ENCODE results near the gene DLG2. TPM values are rescaled to one million over a fixed set of nuclear protein-coding genes. Genes with fewer than 3 reads are reported as not detected.

Gene DLG2
- total RNA-seq, 2 experiments from 2014 or later = 2.0 to 2.1 TPM

GRCh38 chr11:84249344-84250135, 1377.6 kb downstream of the DLG2 start:
- H3K9me3 Mint-ChIP-seq = peaks cover 16% of the 10 kb centered on the region
- peaks cover 3 to 5% of the 10 kb centered on the region in 2 experiments for H3K9me3 ChIP-seq (ENCODE audit: control insufficient read depth in 1 of 2, insufficient read depth in 1 of 2, low read length in 2 of 2)
- H3K27ac ChIP-seq (ENCODE audit: low read depth in 1 of 2, low read length in 2 of 2) = no peak overlapping the region
- H3K27me3 Mint-ChIP-seq = no peaks in the 10 kb centered on the region
- TF ChIP-seq CTCF (IDR thresholded peaks at IDR 0.05) = no peak
- H3K27me3 ChIP-seq (ENCODE audit: control insufficient read depth in 1 of 2, insufficient read depth in 2 of 2, low read length in 2 of 2) = no peaks in the 10 kb centered on the region
- POLR2A ChIA-PET = no interaction called here
- no peak overlapping the region for H3K27ac Mint-ChIP-seq
- DNase-seq (no peak), ATAC-seq (ENCODE audit: poor library complexity) (no peak)
- intact Hi-C loops (cut with DNase I, micrococcal nuclease) = no loop called here
- H3K4me1 Mint-ChIP-seq (ENCODE audit: low read depth) = no peaks in the 10 kb centered on the region
- no peaks in the 10 kb centered on the region for H3K36me3 ChIP-seq (ENCODE audit: insufficient read depth, low read length)
- no peak overlapping the region for H3K4me3 ChIP-seq (ENCODE audit: low read length)
- no peak overlapping the region for H3K4me3 Mint-ChIP-seq
- H3K4me1 ChIP-seq (ENCODE audit: insufficient read depth, low read length) = no peaks in the 10 kb centered on the region
- H3K36me3 Mint-ChIP-seq (ENCODE audit: low read depth) = no peaks in the 10 kb centered on the region
- CTCF ChIA-PET = no interaction called here

DNA sequence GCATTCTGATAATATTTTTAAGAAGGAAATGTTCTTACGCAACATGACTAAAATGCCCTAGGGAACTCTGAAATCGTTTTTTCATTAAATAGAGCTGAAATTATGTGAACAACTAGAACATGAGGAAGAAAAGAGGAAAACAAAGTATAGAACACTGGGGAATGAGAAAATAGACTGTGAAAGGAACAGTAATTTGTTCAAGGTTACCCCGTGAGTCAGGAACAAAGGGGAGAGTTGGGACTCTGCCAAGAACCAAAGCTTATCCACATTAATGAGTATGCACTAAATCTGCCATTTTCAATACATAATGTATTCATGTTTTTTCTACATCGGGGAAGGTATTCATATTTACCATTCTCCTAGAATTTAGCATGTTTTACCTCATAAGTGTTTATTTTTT, 1379.2 kb downstream of the DLG2 start:
- no peak overlapping the region for H3K27ac ChIP-seq (ENCODE audit: low read depth in 1 of 2, low read length in 2 of 2)

DNA sequence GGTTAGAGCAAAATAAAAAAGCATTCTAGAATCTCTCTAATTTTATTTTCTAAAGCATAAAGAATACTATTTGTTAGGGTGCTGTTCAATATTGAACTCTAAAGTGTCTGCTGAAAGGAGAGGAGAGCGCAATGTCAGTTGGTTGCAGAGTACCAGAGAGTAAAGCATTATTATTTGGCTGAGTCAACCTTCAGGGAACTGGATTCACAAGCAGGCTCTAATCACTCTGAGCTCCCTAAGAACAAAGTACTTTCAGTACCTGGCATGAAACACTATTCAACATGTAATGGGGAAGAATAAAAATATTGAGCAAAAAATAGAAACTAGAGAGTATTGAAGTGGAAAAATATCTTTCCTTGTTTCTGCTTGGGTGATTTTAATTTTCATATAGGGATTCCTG, 1380.0 kb downstream of the DLG2 start:
- no peaks in the 10 kb centered on the region for H3K4me1 Mint-ChIP-seq (ENCODE audit: low read depth)
- H3K9me3 Mint-ChIP-seq = peaks cover 9% of the 10 kb centered on the region
- ChIA-PET CTCF (no interaction called here), POLR2A (no interaction called here)
- H3K36me3 Mint-ChIP-seq (ENCODE audit: low read depth) = no peaks in the 10 kb centered on the region
- no peak overlapping the region for H3K27ac Mint-ChIP-seq
- Histone ChIP-seq H3K27me3 (ENCODE audit: control insufficient read depth in 1 of 2, insufficient read depth in 2 of 2, low read length in 2 of 2) (no peaks in the 10 kb centered on the region), H3K9me3 (ENCODE audit: control insufficient read depth in 1 of 2, insufficient read depth in 1 of 2, low read length in 2 of 2) (peaks cover 3 to 5% of the 10 kb centered on the region in 2 experiments), H3K27ac (ENCODE audit: low read depth in 1 of 2, low read length in 2 of 2) (no peak overlapping the region), H3K4me1 (ENCODE audit: insufficient read depth, low read length) (no peaks in the 10 kb centered on the region), H3K4me3 (ENCODE audit: low read length) (no peak overlapping the region), H3K36me3 (ENCODE audit: insufficient read depth, low read length) (no peaks in the 10 kb centered on the region)
- intact Hi-C loops (cut with DNase I, micrococcal nuclease) = no loop called here
- no peaks in the 10 kb centered on the region for H3K27me3 Mint-ChIP-seq
- no peak for ATAC-seq (ENCODE audit: poor library complexity)
- DNase-seq = no peak
- no peak overlapping the region for H3K4me3 Mint-ChIP-seq
- no peak for TF ChIP-seq CTCF (IDR thresholded peaks at IDR 0.05)

More for the DNA sequence above, 1379.2 kb downstream of the DLG2 start:
- no peak for DNase-seq
- H3K4me3 ChIP-seq (ENCODE audit: low read length) = no peak overlapping the region
- ChIA-PET CTCF (no interaction called here), POLR2A (no interaction called here)
- H3K9me3 ChIP-seq (ENCODE audit: control insufficient read depth in 1 of 2, insufficient read depth in 1 of 2, low read length in 2 of 2) = peaks cover 3 to 5% of the 10 kb centered on the region in 2 experiments
- Mint-ChIP-seq H3K27ac (no peak overlapping the region), H3K27me3 (no peaks in the 10 kb centered on the region), H3K36me3 (ENCODE audit: low read depth) (no peaks in the 10 kb centered on the region), H3K4me3 (no peak overlapping the region), H3K4me1 (ENCODE audit: low read depth) (no peaks in the 10 kb centered on the region), H3K9me3 (peaks cover 12% of the 10 kb centered on the region)
- ATAC-seq (ENCODE audit: poor library complexity) = no peak
- intact Hi-C loops (cut with DNase I, micrococcal nuclease) = no loop called here
- H3K36me3 ChIP-seq (ENCODE audit: insufficient read depth, low read length) = no peaks in the 10 kb centered on the region
- no peaks in the 10 kb centered on the region for H3K27me3 ChIP-seq (ENCODE audit: control insufficient read depth in 1 of 2, insufficient read depth in 2 of 2, low read length in 2 of 2)
- no peaks in the 10 kb centered on the region for H3K4me1 ChIP-seq (ENCODE audit: insufficient read depth, low read length)
- TF ChIP-seq CTCF (IDR thresholded peaks at IDR 0.05) = no peak
